Activated naive CD8-positive, alpha-beta T cell treated with anti-CD3 and anti-CD28 coated beads, Interleukin-2, amount 50 U/mL, for 16 hours (primary cell): Measurements from ENCODE around the gene DCTN2.
A peak's percentile ranks its signal among the peaks of the same experiment; 100 is the strongest.

ENCODE experiments used
- DNase-seq: peaks from one replicate; pipeline ENCODE4 v3.0.0-alpha.2; 2020; ENCODE audit warnings: low read depth, low spot score

The DCTN2 gene

DNA sequence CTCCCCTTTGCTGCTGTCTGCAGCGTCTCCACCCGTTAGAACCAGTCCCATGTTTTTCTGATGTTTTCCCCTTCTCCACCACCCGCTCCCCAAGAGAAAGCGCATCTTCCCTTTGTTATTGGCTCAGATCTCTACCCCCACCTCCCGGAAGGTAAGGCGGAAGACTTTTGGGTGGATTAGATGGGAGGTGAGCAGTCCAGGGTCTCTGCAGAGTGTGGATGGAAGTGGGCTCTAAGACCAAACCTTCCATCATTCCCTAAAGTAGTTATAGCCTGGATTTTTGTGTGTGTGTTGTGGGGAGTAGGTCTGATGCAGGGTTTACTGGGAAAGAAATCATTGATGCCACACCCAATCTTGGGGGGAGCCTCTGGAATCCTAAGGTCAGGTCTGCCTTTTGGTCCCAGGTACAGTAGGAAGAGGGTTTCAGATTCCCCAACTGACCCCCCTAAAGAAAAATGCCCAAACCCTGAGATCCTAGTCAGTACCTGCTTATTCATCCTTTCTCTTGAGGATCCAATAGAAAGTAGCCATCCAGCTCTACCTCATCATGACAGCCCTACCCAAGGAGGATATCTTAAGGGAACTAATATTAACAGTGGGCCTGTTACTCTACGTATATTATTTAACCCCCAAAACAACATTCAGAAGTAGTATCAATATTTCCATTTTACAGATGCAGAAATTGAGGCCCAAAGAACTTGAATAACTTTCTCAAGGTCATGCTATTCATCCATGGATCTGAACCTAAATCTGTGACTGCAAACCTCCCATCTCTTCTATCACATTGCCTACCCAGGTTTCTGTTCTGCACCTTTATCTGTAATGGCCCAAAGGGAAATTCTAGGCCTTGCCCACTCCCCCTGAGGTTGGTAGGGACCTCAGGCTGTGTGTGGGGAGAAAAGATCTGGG lies 3.9 kb upstream of the DCTN2 start:
- DNase-seq, result no peak

DNA sequence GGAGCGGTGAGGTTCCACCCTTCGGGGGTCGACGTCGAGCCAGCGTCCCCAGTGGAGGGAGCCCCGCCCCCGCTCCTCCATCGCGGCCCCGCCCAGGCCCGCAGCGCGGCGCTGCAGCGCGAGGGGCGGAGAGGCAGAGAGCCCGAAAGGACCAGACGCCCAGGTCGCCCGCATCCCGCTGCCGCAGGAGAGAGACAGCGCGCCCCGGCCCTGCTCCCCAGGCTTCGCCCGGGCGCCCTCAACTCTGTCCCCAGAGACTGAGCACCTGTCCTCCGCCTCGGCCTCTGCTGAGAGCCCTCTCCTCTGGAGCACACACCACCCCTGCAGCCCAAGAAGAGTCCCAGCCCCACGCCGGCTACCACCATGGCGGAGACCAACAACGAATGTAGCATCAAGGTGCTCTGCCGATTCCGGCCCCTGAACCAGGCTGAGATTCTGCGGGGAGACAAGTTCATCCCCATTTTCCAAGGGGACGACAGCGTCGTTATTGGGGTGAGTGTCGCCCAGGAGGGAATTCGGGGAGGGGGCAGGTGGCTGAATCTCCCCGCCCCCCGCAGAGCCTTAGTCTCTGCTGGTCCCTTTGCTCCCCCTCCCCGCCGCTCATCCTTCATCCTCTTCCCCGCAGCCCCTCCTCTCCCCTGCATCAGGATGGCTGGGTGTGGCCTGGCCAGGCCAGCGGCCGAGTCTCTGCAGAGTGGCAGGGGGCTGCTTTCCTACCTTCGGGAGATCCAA lies 3.1 kb upstream of the DCTN2 start, which contains the start of gene KIF5A:
Gene KIF5A (plus strand): TSS at position 136 of the 732 bp plus-strand sequence. CDS start 228 bp downstream, at position 364.
- DNase-seq, result peak; percentile 26

DNA sequence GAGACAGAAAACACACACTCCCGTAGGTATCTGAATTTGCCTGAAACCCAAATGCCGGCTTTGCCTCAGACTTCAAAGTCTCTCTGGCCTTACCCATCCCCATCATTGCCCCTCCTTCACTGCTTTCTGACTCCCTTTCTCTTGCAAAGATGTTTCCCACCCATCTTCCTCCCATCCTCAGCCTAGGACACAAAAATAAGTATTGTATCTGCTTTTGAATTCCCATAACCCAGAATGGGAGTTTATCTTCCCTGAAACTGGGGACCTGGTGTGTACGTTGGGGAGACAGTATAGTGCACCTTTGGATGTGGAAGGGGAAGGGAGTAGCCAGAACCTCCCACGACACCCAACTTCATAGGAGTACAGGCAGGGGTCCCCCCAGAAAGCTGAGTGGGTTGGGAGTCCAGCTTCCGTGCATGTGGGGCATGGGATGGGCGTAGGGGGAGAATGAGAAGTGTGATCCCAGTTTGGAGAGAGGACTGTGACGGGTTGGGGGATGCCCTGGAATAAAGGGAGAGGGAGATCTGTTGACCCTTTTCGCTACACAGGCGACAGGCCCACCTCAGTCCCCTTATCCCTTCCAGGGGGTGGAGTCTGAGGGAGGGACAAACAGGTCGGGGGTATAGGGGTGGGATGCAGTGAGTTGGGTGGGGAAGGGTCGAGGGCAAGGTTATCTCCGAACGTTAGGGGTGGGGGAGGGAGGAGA lies 2.4 kb upstream of the DCTN2 start:
- DNase-seq, result no peak

DNA sequence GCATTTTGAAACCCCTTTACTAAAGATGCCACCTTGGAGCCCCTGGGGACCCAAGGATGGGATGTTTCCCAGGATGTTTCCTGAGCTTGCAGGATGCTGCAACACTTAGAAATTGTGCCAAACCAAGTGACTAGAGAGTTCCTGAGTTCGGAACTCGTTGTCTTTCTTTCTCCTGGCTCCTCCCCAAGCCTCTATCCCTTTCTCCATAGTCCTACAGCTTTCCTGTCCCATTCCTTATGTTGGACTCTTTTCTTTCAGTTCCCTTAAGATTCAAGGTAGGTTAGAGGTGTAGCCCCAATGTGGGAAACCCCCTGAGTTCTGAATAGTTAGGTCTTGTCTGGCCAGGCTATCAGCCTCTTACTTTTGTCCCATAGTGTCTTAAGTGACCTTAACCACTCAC lies 1.5 kb upstream of the DCTN2 start:
- DNase-seq, result no peak

DNA sequence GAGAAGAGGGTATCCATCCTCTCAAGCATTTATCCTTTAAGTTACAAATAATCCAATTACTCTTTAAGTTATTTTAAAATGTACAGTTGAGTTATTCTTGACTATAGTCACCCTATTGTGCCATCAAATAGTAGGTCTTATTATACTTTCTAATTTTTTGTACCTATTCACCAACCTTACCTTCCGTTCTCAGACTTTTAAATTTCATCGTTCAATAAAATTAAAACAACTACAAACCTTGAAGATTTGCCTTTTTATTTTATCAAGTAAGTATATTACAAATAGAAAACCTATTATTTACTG lies 972 bp upstream of the DCTN2 start:
- no peak for DNase-seq

DNA sequence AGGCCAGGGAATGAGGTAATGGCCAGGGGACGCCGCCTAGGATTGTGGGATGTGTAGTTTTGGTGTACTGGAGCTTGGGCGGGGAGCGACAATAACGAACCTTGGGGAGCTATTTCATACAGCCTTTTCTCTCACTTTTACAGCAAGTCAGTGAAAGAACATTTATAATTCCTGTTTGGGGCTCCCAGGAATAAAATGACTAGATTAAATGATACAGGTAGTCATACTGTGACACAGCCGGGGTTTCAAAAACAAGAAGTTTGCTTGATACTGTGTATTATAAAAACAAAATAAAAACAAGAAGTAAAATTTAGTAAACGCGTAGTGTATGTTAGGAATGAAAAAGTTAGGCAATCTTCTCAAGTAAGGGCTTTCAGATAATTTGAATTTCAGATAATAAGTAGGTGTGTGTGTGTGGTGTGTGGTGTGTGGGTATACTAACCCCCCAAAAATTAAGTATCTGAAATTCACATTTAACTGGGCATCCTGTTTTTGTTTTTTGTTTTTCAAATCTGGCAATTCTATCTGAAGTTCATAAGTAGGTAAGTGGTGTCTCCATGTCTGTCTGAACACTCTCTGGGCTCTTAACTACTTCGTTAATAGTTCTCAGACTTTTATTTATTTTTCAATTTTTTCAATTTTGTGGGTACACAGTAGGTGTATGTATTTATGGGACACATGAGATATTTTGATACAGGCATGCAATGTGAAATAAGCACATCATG lies 458 bp upstream of the DCTN2 start:
- no peak for DNase-seq

DNA sequence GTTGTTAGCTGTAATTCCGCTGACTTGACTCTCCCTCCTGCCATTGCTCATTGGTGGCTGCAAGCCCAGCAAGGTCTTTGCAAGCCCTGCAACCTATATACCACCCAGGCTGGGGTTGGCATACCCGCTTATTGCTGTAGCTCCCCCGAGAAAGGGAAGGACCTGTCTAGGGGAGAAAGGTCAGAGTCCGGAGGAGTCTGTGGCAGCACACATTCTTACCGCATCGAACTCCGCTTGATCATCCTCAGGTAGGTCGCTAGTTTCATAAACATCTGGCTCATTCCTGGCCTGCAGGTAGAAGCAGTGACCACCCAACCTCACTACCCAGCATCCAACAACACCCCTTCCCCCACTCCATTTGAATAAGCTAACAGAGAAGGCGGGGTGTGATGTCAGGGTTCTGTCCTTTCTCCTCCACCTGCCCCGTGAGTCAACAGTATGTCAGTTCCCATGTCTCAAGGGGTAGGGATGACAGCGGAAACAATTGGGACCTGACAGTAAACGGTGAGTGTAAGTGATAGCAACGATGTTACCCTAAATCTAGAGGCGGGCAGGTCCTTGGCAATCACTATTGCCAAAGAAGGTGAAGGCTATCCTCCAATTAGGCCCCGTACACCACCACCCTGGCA lies 1.1 kb downstream of the DCTN2 start:
- DNase-seq, result no peak

DNA sequence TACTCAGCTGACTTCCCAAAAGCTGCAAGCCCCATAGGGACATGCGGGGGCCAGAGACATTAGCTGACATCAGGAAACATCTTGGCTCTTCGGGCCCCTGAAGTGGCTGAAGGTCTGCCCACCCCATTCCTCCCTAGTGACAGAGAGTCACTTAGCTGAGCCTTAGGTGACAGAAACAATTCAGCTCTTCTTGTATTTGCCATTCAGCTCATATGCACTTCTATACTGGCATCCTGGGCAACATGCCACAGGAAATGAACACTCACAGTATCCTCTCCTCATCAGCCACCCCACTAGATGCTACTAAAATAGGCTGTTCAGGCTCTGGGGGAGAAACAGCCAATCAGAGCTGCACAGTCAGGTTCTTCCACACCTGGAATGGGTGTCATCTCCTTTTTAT lies 3.4 kb downstream of the DCTN2 start:
- no peak for DNase-seq

DNA sequence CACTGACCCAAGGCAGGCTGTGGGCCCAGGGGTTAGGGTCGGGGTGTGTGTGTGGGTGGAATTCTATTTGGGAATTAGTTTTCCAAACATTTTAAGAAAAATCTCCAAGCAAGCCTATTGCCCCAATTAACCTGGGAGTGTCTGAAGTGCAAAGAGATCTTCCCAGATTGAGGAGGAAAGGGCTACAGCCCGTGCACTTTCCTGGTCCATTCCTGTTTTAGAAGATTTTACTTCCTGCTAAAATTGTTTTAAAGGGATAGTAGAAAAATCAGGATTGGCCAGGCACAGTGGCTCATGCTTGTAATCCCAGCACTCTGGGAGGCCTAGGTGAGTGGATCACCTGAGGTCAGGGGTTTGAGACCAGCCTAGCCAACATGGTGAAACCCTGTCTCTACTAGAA lies 5.3 kb downstream of the DCTN2 start:
- DNase-seq, result no peak

DNA sequence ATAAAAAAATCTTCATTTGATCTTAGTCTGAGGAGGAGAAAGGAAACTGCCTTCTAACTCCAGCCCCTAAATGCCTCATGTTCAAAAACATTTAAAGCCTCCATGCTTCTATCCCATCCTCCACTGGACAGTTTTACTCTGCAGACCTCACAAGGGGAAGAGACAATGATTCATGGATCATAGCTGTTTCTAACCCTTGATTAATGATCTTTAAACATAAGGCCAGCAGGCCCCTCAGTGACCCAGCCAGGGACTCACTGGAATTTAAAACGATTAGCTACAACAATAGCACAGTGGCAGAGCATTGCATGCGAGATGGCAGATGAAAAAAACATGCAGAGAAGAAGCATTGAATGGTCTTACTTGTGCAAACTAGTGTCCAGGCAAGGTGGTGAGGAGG lies 6.0 kb downstream of the DCTN2 start:
- DNase-seq, result no peak

DNA sequence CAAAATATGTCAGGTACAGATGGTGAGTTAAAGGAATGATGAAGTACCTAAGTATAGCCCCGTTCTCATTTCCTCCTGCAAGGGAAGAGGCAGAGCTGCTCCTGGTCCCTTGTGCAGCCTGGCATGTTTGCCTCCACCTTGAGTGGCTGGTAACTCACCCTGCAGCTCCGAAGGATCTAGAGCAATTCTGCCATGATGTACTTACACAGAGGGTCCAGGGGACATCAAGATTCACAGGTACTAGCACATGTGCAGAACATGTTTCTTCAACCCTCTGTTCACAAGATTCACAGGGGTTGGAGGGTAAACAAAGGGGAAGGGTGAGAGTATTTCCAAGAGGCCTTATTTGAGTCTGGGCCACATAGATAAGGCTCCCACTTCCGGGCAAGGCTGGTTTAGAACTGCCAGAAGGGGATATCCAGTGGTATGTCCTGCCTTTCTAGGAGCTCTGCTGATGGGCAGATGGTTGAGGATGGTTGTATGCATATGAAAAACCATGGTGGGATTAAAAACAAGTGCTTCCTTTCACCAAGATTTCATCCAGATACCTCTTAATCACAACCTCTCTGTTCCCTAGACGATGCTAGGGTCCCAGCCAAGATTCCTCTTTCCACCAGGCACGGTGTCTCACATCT lies 7.7 kb downstream of the DCTN2 start:
- DNase-seq, result no peak

DNA sequence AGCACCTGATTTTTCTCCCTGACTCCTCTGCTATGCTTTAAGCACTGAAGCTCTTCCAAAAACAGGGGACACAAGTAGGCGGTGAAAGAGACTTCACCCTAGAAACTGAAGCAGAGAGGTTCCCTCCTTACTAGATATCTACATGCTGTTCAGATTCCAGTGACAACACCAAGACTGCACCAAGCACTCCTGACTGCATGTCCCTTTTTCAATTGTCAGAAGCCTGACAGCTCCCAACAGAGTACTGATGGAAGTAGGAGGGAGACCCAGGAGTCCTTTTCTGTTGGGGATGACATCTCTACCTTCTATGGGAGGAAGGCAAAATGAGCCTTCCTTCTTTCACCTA lies 10.4 kb downstream of the DCTN2 start:
- DNase-seq, result no peak

DNA sequence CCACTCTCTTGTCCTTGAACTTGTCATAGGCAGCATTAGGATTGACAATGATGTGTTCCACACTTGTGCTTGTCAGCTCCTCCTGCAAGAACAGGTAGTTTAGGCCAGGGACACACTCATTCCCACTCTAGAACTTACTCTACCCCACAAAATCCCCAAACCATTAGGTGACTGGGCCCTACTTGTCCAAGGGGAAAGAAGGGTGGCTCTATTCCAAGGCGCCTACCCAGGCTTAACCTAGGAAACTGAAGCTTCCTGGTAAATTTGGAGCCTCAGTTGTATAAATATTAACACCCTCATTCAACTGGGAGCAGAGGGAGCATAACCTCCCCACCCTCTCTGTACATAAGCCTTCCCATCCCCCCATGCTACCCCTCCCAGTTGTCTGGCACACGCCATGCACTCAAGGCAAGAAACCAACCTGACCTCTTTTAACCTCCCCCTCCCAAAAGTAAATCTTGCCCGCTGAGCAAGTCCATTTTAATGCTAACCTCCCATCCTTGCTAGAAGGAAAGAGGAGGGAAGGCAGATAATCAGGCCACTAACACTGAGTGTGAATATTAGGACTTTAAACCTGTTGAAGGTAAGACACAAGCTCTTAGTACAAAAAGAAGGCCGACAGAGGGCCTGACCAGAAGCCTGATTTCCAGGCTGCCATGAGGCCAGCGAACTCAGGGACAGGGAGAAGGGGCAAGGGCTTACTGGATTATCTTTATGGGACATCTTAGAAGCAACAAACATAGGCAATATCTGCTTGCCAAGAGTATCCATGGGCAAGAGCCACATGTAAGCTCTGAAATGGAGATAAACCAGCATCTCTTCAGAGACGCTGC lies 11.0 kb downstream of the DCTN2 start:
- no peak for DNase-seq

DNA sequence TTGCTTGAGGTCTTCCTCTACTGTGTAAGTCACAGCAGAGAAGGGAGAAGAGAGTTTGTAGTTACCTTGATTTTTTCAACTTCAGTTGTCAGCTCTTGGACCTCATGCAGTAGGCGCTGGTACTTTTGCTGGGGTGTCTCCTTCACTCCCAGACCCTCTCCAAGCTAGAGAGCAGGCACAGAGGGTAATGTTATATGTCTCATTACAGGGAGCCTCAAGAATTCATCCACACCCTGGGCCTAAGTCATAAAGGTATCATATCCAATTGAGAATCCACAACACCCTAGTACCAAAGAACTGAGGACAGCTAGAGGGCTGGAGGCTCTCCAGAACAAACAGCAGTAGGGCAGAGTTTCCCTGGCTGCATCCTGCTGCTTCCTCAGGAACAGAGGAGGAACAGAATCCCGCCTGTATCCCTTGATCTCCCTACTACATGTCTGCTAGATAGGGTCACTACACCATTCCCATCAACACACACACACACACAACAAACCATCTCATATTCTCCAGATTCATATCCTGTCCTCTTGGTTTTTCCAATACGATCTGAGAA lies 11.9 kb downstream of the DCTN2 start:
- no peak for DNase-seq

DNA sequence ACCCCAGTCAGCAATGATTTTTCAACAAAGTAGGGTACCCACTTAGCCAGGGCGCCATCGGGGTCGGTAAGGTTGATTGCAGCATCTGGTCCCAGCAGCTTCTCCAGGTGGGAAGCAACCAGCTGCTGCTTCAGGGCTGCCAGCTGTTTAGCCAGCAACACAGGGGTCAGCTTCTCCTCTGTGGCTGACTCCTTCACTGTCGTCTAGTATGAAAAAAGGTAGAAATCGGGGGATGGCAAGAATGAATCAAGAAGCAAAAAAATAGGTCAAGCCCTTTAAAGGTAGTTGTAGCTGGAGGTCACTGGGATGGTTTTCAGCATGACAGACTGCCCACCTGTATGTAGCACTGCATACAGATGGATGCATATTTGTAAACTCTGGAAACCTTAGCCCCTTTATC lies 12.7 kb downstream of the DCTN2 start:
- no peak for DNase-seq

DNA sequence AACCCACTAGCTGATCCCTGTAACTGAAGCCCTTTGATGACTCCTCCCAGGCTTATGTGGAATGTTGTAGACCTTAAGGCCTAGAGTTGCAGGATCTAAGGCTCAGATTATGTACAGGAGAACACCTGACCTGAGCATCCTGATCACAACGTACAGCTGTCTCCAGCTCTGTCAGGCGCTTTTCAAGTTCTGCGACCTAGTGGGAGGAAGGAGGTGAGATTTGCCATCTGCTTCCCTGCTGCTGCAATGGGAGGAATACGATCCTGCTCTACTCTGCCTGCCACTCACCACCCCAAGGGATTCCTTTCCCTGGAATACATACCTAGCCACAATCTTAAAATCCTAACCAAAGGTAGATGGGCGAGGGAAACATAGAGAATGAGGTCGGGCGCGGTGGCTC lies 13.9 kb downstream of the DCTN2 start:
- DNase-seq, result no peak

DNA sequence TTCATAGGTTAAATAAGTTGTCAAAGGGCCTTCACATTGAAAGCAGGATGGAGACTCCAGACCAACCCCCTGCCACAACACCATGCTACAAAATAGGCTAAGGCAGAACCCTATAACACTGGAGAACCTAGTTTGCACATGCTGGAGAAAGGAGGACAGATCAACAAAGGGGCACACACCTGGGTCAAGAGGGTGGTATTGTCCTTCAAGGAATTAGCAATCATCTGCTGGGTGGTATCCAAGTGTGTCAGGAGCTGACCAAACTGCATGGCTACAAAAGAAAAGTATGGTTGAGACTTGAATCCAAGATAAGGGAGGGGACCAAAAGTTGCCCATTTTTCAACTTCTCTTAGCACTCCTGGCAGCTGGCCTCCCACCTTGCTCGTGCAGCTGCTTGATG lies 15.2 kb downstream of the DCTN2 start:
- DNase-seq, result no peak

DNA sequence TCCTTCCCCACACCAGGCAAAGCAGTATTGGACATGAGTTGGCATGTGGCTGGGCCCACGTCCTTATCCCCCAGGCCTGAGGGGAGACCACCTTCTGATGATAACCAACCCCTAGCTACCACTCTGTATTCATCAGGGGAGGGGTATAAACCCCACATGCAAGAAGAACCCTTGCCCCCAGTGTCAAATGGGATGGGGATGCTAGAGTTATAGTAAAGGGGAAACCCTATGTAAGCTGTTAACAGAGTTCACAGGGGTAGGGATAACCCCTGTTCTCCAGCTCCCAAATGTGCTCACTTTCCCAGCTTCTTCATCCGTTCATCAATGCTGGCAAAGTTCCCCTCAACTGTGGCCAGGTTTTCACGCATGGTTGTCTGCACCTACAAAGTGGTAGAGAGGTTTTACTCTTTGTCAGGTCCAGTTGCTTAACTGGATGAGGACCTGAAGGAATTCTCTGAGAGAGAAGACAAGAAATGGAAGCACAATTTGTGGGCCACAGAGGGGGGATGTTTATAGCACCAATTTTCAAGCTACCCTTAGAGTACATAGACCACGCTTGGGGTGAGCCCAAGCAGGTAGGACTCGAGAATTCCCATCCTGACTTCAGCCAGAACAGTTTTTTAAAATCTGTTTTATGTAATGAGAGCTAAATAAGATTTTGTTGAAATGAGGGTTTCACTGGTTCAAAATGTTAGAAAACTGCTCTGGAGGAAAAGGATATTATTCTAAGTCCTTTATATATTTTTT lies 16.4 kb downstream of the DCTN2 start:
- no peak for DNase-seq

DNA sequence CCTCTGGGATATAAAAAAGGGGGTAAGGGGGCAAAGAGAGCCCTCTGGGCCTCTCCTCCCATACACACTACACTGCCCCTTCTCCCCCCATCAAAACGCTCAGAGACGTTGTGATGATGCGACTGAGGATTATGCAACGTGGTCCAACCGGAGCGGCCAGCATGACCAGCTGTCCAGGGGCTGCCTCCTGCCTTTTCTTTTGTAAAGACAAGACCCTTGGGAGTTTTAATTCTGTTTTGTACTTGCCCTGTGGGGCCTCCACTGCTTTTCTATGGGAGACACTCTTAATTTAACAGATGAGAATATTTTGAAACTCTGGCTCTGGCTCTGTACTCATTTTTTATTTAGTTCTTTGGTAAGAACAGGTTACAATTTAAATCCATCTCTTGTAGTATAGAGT lies 17.2 kb downstream of the DCTN2 start:
- no peak for DNase-seq
